T-cell (primary cell): ENCODE data around the gene RNGTT. TPM values are rescaled to one million over a fixed set of nuclear protein-coding genes. Genes with fewer than 3 reads are reported as not detected.

Source experiments
- ATAC-seq, 4 experiments: fragments of 200-7000 bp in 3 of 4; fragments of 150-1000 bp in 1 of 4; cut with Tn5 transposase; replicated peaks in 1 of 4; 1 replicate in 3 of 4; 2 replicates in 1 of 4; pipeline ENCODE4 v1.10.0; 2021; ENCODE audit warnings: moderate library complexity in 3 of 4, mild to moderate bottlenecking in 2 of 4, moderate number of reproducible peaks in 1 of 4
- CTCF ChIA-PET, 2 donors: fragments of 300-600 bp; sonication (Branson Sonifier 250); formaldehyde crosslinking; loops; one replicate each; lab custom pipeline; 2022; ENCODE audit warnings: antibody characterized with exemption in 2 of 2; lab: Charles Lee
- POLR2A ChIA-PET, 2 donors: fragments of 300-600 bp; sonication (Branson Sonifier 250); formaldehyde crosslinking; loops; one replicate each; lab custom pipeline; 2022; ENCODE audit warnings: antibody characterized with exemption in 2 of 2; lab: Charles Lee
- DNase-seq, 35 experiments: peaks; one replicate each; pipeline versions ENCODE4 v3.0.0 to v3.0.0-alpha.2; 2013 to 2023
- H3K27ac ChIP-seq: one replicate; pipeline ENCODE4 v1.5.1; 2013; ENCODE audit warnings: low read length
- H3K27me3 ChIP-seq, 2 experiments: replicated peaks in 1 of 2; 1 replicate in 1 of 2; 2 replicates in 1 of 2; pipeline versions ENCODE4 v1.6.1 to v1.7.0; 2013; ENCODE audit warnings: low read length in 1 of 2, mixed read lengths in 1 of 2; ENCODE audit not compliant: control insufficient read depth in 2 of 2, insufficient read depth in 2 of 2; ENCODE audit errors: extremely low read depth in 1 of 2
- H3K36me3 ChIP-seq, 2 donors: 1 replicate in 1 of 2; 2 replicates in 1 of 2; pipeline versions ENCODE4 v1.6.1 to v1.7.0; 2013; ENCODE audit warnings: low read length in 1 of 2; ENCODE audit not compliant: control insufficient read depth in 2 of 2, insufficient read depth in 1 of 2; ENCODE audit errors: extremely low read depth in 1 of 2
- H3K4me1 ChIP-seq, 2 experiments: 1 replicate in 1 of 2; 2 replicates in 1 of 2; pipeline versions ENCODE4 v1.6.1 to v1.7.0; 2013; ENCODE audit warnings: low read length in 2 of 2, mixed read lengths in 1 of 2; ENCODE audit not compliant: insufficient read depth in 2 of 2, control insufficient read depth in 1 of 2; ENCODE audit errors: extremely low read depth in 1 of 2
- H3K4me3 ChIP-seq, 2 donors: 1 replicate in 1 of 2; 2 replicates in 1 of 2; pipeline versions ENCODE4 v1.5.1 to v1.7.0; 2013; ENCODE audit warnings: mild to moderate bottlenecking in 2 of 2, low read length in 1 of 2, moderate library complexity in 1 of 2; ENCODE audit not compliant: control insufficient read depth in 1 of 2; ENCODE audit errors: extremely low read depth in 1 of 2
- H3K9me3 ChIP-seq: 2 replicates; pipeline ENCODE4 v1.7.0; 2013
- H3K27ac Mint-ChIP-seq, 2 donors: one replicate each; pipeline ENCODE4 v1.8.0; 2020 to 2021; ENCODE audit warnings: mild to moderate bottlenecking in 2 of 2, mixed read lengths in 2 of 2
- H3K27me3 Mint-ChIP-seq, 2 donors: one replicate each; pipeline ENCODE4 v1.8.0; 2021 to 2022; ENCODE audit warnings: mixed read lengths in 2 of 2
- H3K36me3 Mint-ChIP-seq: one replicate; pipeline ENCODE4 v1.8.0; 2021; ENCODE audit warnings: mixed read lengths
- H3K4me1 Mint-ChIP-seq, 3 donors: one replicate each; pipeline ENCODE4 v1.8.0; 2020 to 2022; ENCODE audit warnings: mixed read lengths in 3 of 3, mild to moderate bottlenecking in 1 of 3
- H3K4me3 Mint-ChIP-seq, 3 donors: one replicate each; pipeline ENCODE4 v1.8.0; 2020 to 2022; ENCODE audit warnings: mild to moderate bottlenecking in 3 of 3, mixed read lengths in 3 of 3, moderate library complexity in 3 of 3
- H3K9me3 Mint-ChIP-seq, 3 donors: one replicate each; pipeline ENCODE4 v1.8.0; 2020 to 2022; ENCODE audit warnings: mixed read lengths in 3 of 3
- whole genome bisulfite sequencing: methylation state at CpG from one replicate; pipeline ENCODE4 v1.1.5; 2013; ENCODE audit warnings: missing lambda C conversion rate; ENCODE audit not compliant: insufficient coverage; 5-methylcytosine and 5-hydroxymethylcytosine counted together
- total RNA-seq, 35 experiments: library from RNA in 6 of 35; stranded (reverse) in 6 of 35; fragments of 120-200 nt in 1 of 35; gene quantifications; one replicate each; pipeline versions ENCODE4 v1.2.1 to v1.2.4 and lab custom pipeline; 2013 to 2026

The RNGTT gene
- total RNA-seq, 5 donors from 2014 or later (not counting 1 experiment from before 2014, with no cell fraction given), result 16.6 to 22.2 (median 17.5) TPM

DNA sequence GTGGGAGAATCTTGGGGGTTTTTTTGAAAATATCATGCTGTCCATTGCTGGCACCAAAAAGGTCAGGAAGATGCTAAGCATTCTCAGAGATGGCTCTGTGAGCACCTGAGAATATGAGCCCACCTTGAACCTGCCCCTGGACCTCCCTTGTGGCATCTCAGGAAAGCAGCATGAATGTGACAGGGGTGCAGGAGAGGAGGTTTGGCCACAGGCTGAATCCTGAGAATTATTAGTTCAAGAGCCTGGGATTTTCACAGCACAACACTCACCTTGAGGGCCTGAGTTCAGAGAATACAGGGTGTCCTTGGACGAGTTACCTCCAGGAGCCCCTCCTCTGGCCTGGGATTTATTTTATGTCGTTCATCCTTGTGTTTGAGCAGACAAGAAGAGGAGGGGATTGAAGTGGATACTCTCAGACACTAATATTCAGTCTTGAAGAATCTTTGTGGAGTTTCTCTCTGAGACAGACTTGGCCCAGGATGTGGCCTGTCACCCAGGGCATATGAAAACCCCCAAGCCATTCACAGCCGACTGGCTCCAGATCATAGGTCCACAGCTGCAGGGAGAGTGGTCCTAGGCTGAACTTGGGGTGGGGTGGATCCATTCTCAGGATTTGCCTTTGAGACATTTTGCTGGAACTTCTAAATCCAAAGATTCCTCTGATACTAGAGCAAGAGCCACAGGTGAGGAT, 390.8 kb downstream of the RNGTT start:
- H3K36me3 ChIP-seq, result no peaks in the 10 kb centered on the region
- no peak for ATAC-seq
- H3K27ac ChIP-seq, result no peak overlapping the region
- no peaks in the 10 kb centered on the region for H3K36me3 Mint-ChIP-seq
- no peak overlapping the region for H3K27ac Mint-ChIP-seq
- DNase-seq, result no peak
- no peaks in the 10 kb centered on the region for H3K4me1 ChIP-seq
- no peak overlapping the region for H3K4me3 Mint-ChIP-seq
- no CpG with 5 or more reads among the region's 3 CpGs for WGBS
- POLR2A ChIA-PET, result interaction anchor here in 1 of 2 donors (0.6 kb wide), 1 partner anchor 152 kb away, joined by 3 read pairs; no protein-coding TSS in a partner anchor
- H3K9me3 ChIP-seq, result no peaks in the 10 kb centered on the region
- H3K9me3 Mint-ChIP-seq, result peaks cover 4 to 6% (median 5%) of the 10 kb centered on the region in 3 donors
- H3K4me1 Mint-ChIP-seq, result no peaks in the 10 kb centered on the region
- CTCF ChIA-PET, result no interaction called here
- H3K4me3 ChIP-seq, result no peak overlapping the region
- H3K27me3 Mint-ChIP-seq, result peaks cover 0 to 4% of the 10 kb centered on the region in 2 donors
- peaks cover 0 to 20% of the 10 kb centered on the region in 2 experiments for H3K27me3 ChIP-seq

DNA sequence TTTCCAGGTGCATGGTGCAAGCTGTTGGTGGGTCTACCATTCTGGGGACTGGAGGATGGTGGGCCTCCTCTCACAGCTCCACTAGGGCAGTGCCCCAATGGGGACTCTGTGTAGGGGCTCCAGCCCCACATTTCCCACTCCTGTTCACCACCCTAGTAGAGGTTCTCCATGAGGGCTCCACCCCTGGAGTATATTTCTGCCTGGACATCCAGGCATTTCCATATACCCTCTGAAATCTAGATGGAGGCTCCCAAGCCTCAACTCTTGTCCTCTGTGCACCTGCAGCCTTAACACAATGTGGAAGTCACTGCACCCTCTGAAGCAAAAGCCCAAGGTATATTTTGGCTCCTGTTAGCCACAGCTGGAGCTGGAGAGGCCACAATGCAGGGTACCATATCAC, 393.5 kb downstream of the RNGTT start:
- Histone ChIP-seq H3K27me3 (peaks cover 0 to 20% of the 10 kb centered on the region in 2 experiments), H3K27ac (no peak overlapping the region), H3K9me3 (no peaks in the 10 kb centered on the region), H3K36me3 (no peaks in the 10 kb centered on the region), H3K4me3 (no peak overlapping the region), H3K4me1 (no peaks in the 10 kb centered on the region)
- H3K4me1 Mint-ChIP-seq, result no peaks in the 10 kb centered on the region
- ChIA-PET CTCF (no interaction called here), POLR2A (no interaction called here)
- H3K36me3 Mint-ChIP-seq, result no peaks in the 10 kb centered on the region
- H3K9me3 Mint-ChIP-seq, result peaks cover 4 to 6% (median 5%) of the 10 kb centered on the region in 3 donors
- no peak overlapping the region for H3K27ac Mint-ChIP-seq
- H3K27me3 Mint-ChIP-seq, result peaks cover 2 to 13% of the 10 kb centered on the region in 2 donors
- no peak overlapping the region for H3K4me3 Mint-ChIP-seq
- DNase-seq (no peak), ATAC-seq (no peak)

DNA sequence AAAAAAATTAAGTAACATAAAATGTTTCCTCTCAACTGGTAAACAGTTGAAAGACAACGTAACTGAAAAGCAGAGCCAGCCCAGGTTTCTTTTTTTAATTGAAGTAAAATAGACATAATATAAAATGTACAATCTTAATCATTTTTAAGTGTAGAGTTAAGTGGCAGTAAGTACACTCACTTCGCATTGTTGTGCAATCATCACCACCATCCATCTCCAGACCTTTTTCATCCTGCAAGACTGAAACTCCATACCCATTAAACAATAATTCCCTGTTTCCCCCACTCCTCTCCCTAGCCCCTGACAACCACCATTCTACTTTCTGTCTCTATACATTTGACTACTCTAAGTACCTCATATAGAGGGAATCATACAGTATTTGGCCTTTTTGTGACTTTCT, 395.7 kb downstream of the RNGTT start:
- POLR2A ChIA-PET, result no interaction called here

GRCh38 chr6:88566746-88567534, 396.5 kb downstream of the RNGTT start:
- H3K9me3 ChIP-seq, result no peaks in the 10 kb centered on the region
- no peak overlapping the region for H3K27ac ChIP-seq
- ChIA-PET POLR2A (no interaction called here), CTCF (no interaction called here)
- Mint-ChIP-seq H3K4me3 (no peak overlapping the region), H3K9me3 (peaks cover 4 to 6% (median 5%) of the 10 kb centered on the region in 3 donors), H3K4me1 (peaks cover 0 to 2% (median 1%) of the 10 kb centered on the region in 3 donors), H3K27ac (no peak overlapping the region), H3K36me3 (no peaks in the 10 kb centered on the region), H3K27me3 (peaks cover 0 to 13% of the 10 kb centered on the region in 2 donors)
- 79% methylated on average over 3 of the region's 8 CpGs for WGBS
- H3K4me3 ChIP-seq, result no peak overlapping the region
- H3K36me3 ChIP-seq, result no peaks in the 10 kb centered on the region
- no peak for ATAC-seq
- no peaks in the 10 kb centered on the region for H3K4me1 ChIP-seq
- no peak for DNase-seq
- H3K27me3 ChIP-seq, result peaks cover 0 to 3% of the 10 kb centered on the region in 2 experiments

More for the DNA sequence above, 395.7 kb downstream of the RNGTT start:
- no peak for DNase-seq
- Mint-ChIP-seq H3K27me3 (peaks cover 0 to 13% of the 10 kb centered on the region in 2 donors), H3K9me3 (peaks cover 4 to 6% (median 5%) of the 10 kb centered on the region in 3 donors), H3K27ac (no peak overlapping the region), H3K36me3 (no peaks in the 10 kb centered on the region), H3K4me3 (no peak overlapping the region), H3K4me1 (no peaks in the 10 kb centered on the region)
- Histone ChIP-seq H3K4me3 (no peak overlapping the region), H3K27ac (no peak overlapping the region), H3K4me1 (no peaks in the 10 kb centered on the region), H3K36me3 (no peaks in the 10 kb centered on the region), H3K9me3 (no peaks in the 10 kb centered on the region), H3K27me3 (peaks cover 0 to 3% of the 10 kb centered on the region in 2 experiments)
- no peak for ATAC-seq
- no CpG with 5 or more reads among the region's 2 CpGs for WGBS
- CTCF ChIA-PET, result no interaction called here

DNA sequence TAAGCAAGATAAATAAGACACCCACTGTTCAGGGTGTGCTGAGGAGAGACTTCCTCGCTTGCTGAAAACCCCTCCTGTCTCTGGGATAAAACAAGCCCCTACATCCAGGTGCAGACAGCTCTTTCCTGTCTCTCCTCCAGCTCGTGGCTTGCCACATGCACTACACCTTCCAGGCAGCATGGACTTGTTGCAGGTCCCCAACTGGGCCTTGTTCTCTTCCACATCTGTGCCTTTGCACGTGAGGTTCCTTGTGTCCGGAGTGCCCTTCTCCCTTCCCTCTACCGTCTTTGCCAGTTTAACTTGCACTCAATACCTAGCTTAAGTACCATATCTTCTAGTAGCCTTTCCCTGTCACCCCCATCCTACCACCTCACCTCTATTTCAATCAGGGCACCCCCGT, 397.6 kb downstream of the RNGTT start:
- no peak overlapping the region for H3K27ac ChIP-seq
- peaks cover 4 to 6% (median 5%) of the 10 kb centered on the region in 3 donors for H3K9me3 Mint-ChIP-seq
- ATAC-seq (no peak), DNase-seq (no peak)
- CTCF ChIA-PET, result interaction anchor here in 1 of 2 donors (0.6 kb wide), 1 partner anchor 146 kb away, joined by 3 read pairs; no protein-coding TSS in a partner anchor
- no peaks in the 10 kb centered on the region for H3K36me3 Mint-ChIP-seq
- 80% methylated on average over 5 of the region's 6 CpGs for WGBS
- no peaks in the 10 kb centered on the region for H3K4me1 ChIP-seq
- H3K36me3 ChIP-seq, result no peaks in the 10 kb centered on the region
- peaks cover 0 to 5% (median 5%) of the 10 kb centered on the region in 3 donors for H3K4me1 Mint-ChIP-seq
- H3K9me3 ChIP-seq, result no peaks in the 10 kb centered on the region
- H3K27ac Mint-ChIP-seq, result no peak overlapping the region
- peaks cover 0 to 3% of the 10 kb centered on the region in 2 experiments for H3K27me3 ChIP-seq
- peaks cover 0 to 13% of the 10 kb centered on the region in 2 donors for H3K27me3 Mint-ChIP-seq
- H3K4me3 ChIP-seq, result no peak overlapping the region
- POLR2A ChIA-PET, result no interaction called here
- H3K4me3 Mint-ChIP-seq, result no peak overlapping the region

DNA sequence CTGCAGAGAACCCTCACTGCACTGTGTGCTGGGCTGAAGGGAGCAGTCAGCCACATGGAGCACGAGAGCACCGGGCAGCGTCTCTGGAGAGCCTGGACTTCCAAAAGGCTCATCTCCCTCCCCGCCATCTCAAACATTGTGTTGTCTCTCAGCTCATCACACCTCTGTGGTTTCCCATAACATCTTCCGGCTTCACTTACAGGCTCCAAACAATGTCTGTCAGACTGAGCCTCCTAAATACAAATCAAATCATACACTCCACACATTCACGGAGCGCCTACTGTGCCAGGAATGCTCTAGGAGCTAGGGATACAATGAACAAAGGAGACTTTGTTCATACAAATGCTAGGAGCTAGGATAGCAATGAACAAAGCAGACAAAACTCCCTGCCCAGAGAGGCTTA, 398.0 kb downstream of the RNGTT start:
- Histone ChIP-seq H3K27ac (no peak overlapping the region), H3K27me3 (peaks cover 0 to 3% of the 10 kb centered on the region in 2 experiments), H3K9me3 (no peaks in the 10 kb centered on the region), H3K4me1 (no peaks in the 10 kb centered on the region), H3K36me3 (no peaks in the 10 kb centered on the region), H3K4me3 (no peak overlapping the region)
- DNase-seq (no peak), ATAC-seq (no peak)
- Mint-ChIP-seq H3K36me3 (no peaks in the 10 kb centered on the region), H3K9me3 (peaks cover 4 to 6% (median 5%) of the 10 kb centered on the region in 3 donors), H3K4me3 (no peak overlapping the region), H3K4me1 (peaks cover 0 to 5% (median 5%) of the 10 kb centered on the region in 3 donors), H3K27me3 (peaks cover 0 to 13% of the 10 kb centered on the region in 2 donors), H3K27ac (no peak overlapping the region)
- CTCF ChIA-PET, result interaction anchor here in 1 of 2 donors (0.6 kb wide), 1 partner anchor 146 kb away, joined by 3 read pairs; no protein-coding TSS in a partner anchor
- 88% methylated on average over 5 of the region's 7 CpGs for WGBS
- POLR2A ChIA-PET, result no interaction called here
